Psoas muscle (tissue), 8 donors: ENCODE data around the gene ZNF385A. TPM values are rescaled to one million over a fixed set of nuclear protein-coding genes. Genes with fewer than 3 reads are reported as not detected.

Experiments used
- ATAC-seq, 4 donors: fragments of 200-7000 bp; cut with Tn5 transposase; one replicate each; pipeline ENCODE4 v1.9.1; 2020; ENCODE audit warnings: moderate library complexity in 3 of 4, mild to moderate bottlenecking in 2 of 4
- DNase-seq, 2 donors: peaks; one replicate each; pipeline ENCODE4 v3.0.0-alpha.2; 2020
- H3K27ac ChIP-seq: fragments of 200-600 bp; one replicate; pipeline ENCODE4 v1.8.0; 2022
- H3K27me3 ChIP-seq, 3 donors: fragments of 200-600 bp in 1 of 3; one replicate each; pipeline versions ENCODE4 v1.6.1 to v1.8.0; 2013 to 2022; ENCODE audit warnings: low read length in 2 of 3, mild to moderate bottlenecking in 2 of 3, moderate library complexity in 1 of 3; ENCODE audit not compliant: insufficient read depth in 3 of 3
- H3K36me3 ChIP-seq, 2 donors: fragments of 200-600 bp in 1 of 2; one replicate each; pipeline versions ENCODE4 v1.6.1 to v1.8.0; 2013 to 2022; ENCODE audit warnings: low read depth in 1 of 2, mild to moderate bottlenecking in 1 of 2, moderate library complexity in 1 of 2; ENCODE audit not compliant: insufficient read depth in 1 of 2
- H3K4me1 ChIP-seq: fragments of 200-600 bp; one replicate; pipeline ENCODE4 v1.8.0; 2022
- H3K4me3 ChIP-seq: fragments of 200-600 bp; one replicate; pipeline ENCODE4 v1.8.0; 2022; ENCODE audit warnings: mild to moderate bottlenecking
- H3K9me3 ChIP-seq: fragments of 200-600 bp; one replicate; pipeline ENCODE4 v1.8.0; 2022
- WGBS, 3 donors: extraction: QIAGEN DNeasy Blood & Tissue Kit; methylation state at CpG; one replicate each; pipeline versions ENCODE4 v1.1.6 to v1.1.7; 2013; 5-methylcytosine and 5-hydroxymethylcytosine counted together
- intact Hi-C, 2 donors: fragments of 100-400 bp; cut with DNase I; formaldehyde crosslinking; loops; one replicate each; pipeline versions ENCODE4 v1.11.0 to v1.14.2; 2022
- polyA plus RNA-seq, 3 donors: library from polyadenylated mRNA; stranded (reverse); fragments of 200-250 nt; gene quantifications; one replicate each; pipeline ENCODE4 v1.2.3, GENCODE V29; 2013
- total RNA-seq, 4 donors: library from RNA; stranded (reverse); fragmentation: NEBNext Ultra II Directional in 2 of 4; extraction: Animal tissue kit (Norgen Biotek cat#: 25700) in 2 of 4; gene quantifications; one replicate each; pipeline versions ENCODE4 v1.2.1 to v1.2.4, GENCODE V29; 2021 to 2023
- TF ChIP-seq, protein P1 (sequence below): fragments of 200-600 bp; IDR thresholded peaks from one replicate; pipeline ENCODE4 v1.8.0; 2022; ENCODE audit warnings: antibody characterized with exemption
- donor health status: healthy with polysubstance abuse.
- donor health status: DM: no; HTN: no; CAD: no; lungs with moderate emphysema.
- donor health status: Bipolar disorder and iron deficiency.
- donor health status: healthy.
- donor health status: DM: yes; HTN: yes; CAD: no.
- donor health status: DM: no; HTN: no; CAD: no.
- donor health status: DM: no; HTN: no; CAD: no.
- donor health status: DM: yes; HTN: yes; CAD: no.

Gene ZNF385A
- total and polyA plus RNA-seq, 7 donors = 4.9 to 85.8 (median 28.0) TPM

GRCh38 chr12:54368025-54368708 lies 16.4 kb downstream of the ZNF385A start:
- peaks cover 20% of the 10 kb centered on the region for H3K4me1 ChIP-seq
- 18 to 25% (median 21%) methylated on average over 5 of the region's 5 CpGs for WGBS, 3 donors
- no peaks in the 10 kb centered on the region for H3K9me3 ChIP-seq
- intact Hi-C loops = loop anchor here in 1 of 2 donors (2.0 kb wide), 1 partner anchor 147 kb away; no protein-coding TSS in a partner anchor
- H3K27ac ChIP-seq = no peak overlapping the region
- TF ChIP-seq, protein P1, sequence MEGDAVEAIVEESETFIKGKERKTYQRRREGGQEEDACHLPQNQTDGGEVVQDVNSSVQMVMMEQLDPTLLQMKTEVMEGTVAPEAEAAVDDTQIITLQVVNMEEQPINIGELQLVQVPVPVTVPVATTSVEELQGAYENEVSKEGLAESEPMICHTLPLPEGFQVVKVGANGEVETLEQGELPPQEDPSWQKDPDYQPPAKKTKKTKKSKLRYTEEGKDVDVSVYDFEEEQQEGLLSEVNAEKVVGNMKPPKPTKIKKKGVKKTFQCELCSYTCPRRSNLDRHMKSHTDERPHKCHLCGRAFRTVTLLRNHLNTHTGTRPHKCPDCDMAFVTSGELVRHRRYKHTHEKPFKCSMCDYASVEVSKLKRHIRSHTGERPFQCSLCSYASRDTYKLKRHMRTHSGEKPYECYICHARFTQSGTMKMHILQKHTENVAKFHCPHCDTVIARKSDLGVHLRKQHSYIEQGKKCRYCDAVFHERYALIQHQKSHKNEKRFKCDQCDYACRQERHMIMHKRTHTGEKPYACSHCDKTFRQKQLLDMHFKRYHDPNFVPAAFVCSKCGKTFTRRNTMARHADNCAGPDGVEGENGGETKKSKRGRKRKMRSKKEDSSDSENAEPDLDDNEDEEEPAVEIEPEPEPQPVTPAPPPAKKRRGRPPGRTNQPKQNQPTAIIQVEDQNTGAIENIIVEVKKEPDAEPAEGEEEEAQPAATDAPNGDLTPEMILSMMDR = no peak
- no peaks in the 10 kb centered on the region for H3K27me3 ChIP-seq
- H3K36me3 ChIP-seq = peaks cover 0 to 8% of the 10 kb centered on the region in 2 donors
- peak in 1 of 4 donors; percentile 0 for ATAC-seq
- no peak for DNase-seq
- H3K4me3 ChIP-seq = peak overlapping the region; percentile 52

DNA sequence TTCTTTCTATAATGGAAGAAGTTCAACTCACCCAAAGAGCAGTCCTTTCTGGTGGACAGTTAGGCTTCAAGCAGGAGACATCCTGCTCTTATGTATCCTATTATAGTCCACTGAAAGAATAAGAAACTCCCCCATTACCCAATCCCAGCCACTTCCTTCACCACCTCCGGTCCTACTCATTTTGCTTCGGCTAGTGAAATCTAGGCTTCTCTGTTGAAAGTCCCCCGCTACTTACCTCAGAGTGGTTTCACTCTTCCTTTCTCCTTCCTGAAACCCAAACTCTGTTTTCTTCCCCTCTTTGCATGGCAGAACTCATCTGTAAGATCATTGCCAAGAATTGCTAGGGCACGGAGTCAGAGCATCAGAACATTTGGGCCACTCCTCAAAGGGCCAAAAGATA lies 20.1 kb downstream of the ZNF385A start, which contains the start of gene GPR84:
TSS of gene GPR84 (minus strand) at position 74 of the 400 bp plus-strand sequence. CDS start 635 bp downstream, outside the sequence.
- peaks cover 7% of the 10 kb centered on the region for H3K4me1 ChIP-seq
- no peak for DNase-seq
- WGBS, 3 donors = 70 to 83% (median 76%) methylated on average over 4 of the region's 4 CpGs
- no peak for ATAC-seq
- no peaks in the 10 kb centered on the region for H3K27me3 ChIP-seq
- H3K9me3 ChIP-seq = no peaks in the 10 kb centered on the region
- no peak within 1 kb of the TSS for H3K27ac ChIP-seq
- H3K36me3 ChIP-seq = no peaks in the 10 kb centered on the region
- TF ChIP-seq, protein P1 = no peak
- no peak within 1 kb of the TSS for H3K4me3 ChIP-seq
- intact Hi-C loops = loop anchor here (5.0 kb wide), 2 partner anchors 72 to 142 kb away; no protein-coding TSS in a partner anchor

DNA sequence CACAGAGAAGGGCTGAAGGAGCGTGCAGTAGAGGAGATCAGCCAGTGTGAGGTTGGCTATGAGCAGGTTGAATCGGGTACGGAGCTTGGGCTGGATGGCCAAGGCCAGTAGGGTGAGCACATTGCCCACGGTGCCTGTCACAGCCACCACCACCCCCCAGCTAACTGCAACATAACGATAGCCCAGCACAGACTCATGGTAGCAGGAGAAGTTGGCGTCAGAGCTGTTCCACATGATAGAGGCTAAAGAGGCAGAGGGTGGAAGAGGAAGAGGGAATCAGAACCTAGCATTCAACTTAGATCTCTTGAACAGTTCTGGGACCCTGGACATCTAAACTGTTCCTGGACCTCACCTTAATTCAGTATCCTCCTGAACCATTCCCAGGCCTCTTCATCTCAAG lies 20.9 kb downstream of the ZNF385A start:
- no peak overlapping the region for H3K4me3 ChIP-seq
- no peak overlapping the region for H3K27ac ChIP-seq
- H3K27me3 ChIP-seq = no peaks in the 10 kb centered on the region
- ATAC-seq (no peak), DNase-seq (no peak)
- no peaks in the 10 kb centered on the region for H3K9me3 ChIP-seq
- H3K4me1 ChIP-seq = peaks cover 7% of the 10 kb centered on the region
- TF ChIP-seq, protein P1 = no peak
- intact Hi-C loops = loop anchor here (5.0 kb wide), 2 partner anchors 71 to 141 kb away; no protein-coding TSS in a partner anchor
- no peaks in the 10 kb centered on the region for H3K36me3 ChIP-seq
- 81 to 88% (median 87%) methylated on average over 6 of the region's 6 CpGs for WGBS, 3 donors

- Histone ChIP-seq H3K27me3 (no peaks in the 10 kb centered on the region), H3K27ac (no peak overlapping the region), H3K9me3 (no peaks in the 10 kb centered on the region), H3K4me1 (peaks cover 13% of the 10 kb centered on the region), H3K4me3 (no peak overlapping the region), H3K36me3 (no peaks in the 10 kb centered on the region)
- DNase-seq (no peak), ATAC-seq (no peak)
- TF ChIP-seq, protein P1 = no peak
- intact Hi-C loops = loop anchor here (5.0 kb wide), 2 partner anchors 71 to 141 kb away; no protein-coding TSS in a partner anchor
- 67 to 78% (median 68%) methylated on average over 8 of the region's 8 CpGs for WGBS, 3 donors
These were observed 21.5 kb downstream of the ZNF385A start for GRCh38 chr12:54363047-54363446.
